Loucy (cell line): ENCODE results near the gene MFAP3L.

Source experiments
- H2AFZ ChIP-seq: fragments of 200-600 bp; sonication (generic); 2 replicates; pipeline ENCODE4 v1.6.0; 2016; ENCODE audit warnings: antibody characterized with exemption, mild to moderate bottlenecking, low read length, moderate library complexity
- H3F3A ChIP-seq: fragments of 200-600 bp; 2 replicates; pipeline ENCODE4 v1.6.0; 2016; ENCODE audit warnings: antibody characterized with exemption, low read depth, mild to moderate bottlenecking
- H3K27me3 ChIP-seq: fragments of 200-600 bp; sonication (generic); 2 replicates; pipeline ENCODE4 v1.6.1; 2014; ENCODE audit warnings: low read length, mild to moderate bottlenecking; ENCODE audit not compliant: insufficient read depth, poor library complexity, severe bottlenecking
- H3K36me3 ChIP-seq: fragments of 200-600 bp; sonication (generic); 2 replicates; pipeline ENCODE4 v1.6.1; 2016; ENCODE audit warnings: low read length; ENCODE audit not compliant: insufficient read depth
- H3K4me1 ChIP-seq: fragments of 200-600 bp; sonication (generic); 2 replicates; pipeline ENCODE4 v1.5.1; 2014; ENCODE audit warnings: low read length, mild to moderate bottlenecking; ENCODE audit not compliant: insufficient read depth, poor library complexity, severe bottlenecking
- H3K4me2 ChIP-seq: fragments of 200-600 bp; sonication (generic); 2 replicates; pipeline ENCODE4 v1.6.0; 2014; ENCODE audit warnings: antibody characterized with exemption, low read length, low read depth, mild to moderate bottlenecking; ENCODE audit not compliant: poor library complexity, severe bottlenecking
- H3K4me3 ChIP-seq: fragments of 200-600 bp; sonication (generic); 2 replicates; pipeline ENCODE4 v1.5.1; 2014; ENCODE audit warnings: low read length, mild to moderate bottlenecking, mixed read lengths; ENCODE audit not compliant: poor library complexity, severe bottlenecking
- H3K79me2 ChIP-seq: fragments of 200-600 bp; sonication (generic); 2 replicates; pipeline ENCODE4 v1.6.1; 2014; ENCODE audit warnings: low read length; ENCODE audit not compliant: insufficient read depth
- H3K9ac ChIP-seq: fragments of 200-600 bp; sonication (generic); 2 replicates; pipeline ENCODE4 v1.6.0; 2014; ENCODE audit warnings: mild to moderate bottlenecking, low read depth, low read length, moderate library complexity; ENCODE audit not compliant: poor library complexity, severe bottlenecking
- H3K9me2 ChIP-seq: fragments of 200-600 bp; sonication (generic); replicated peaks from 2 replicates; pipeline ENCODE4 v1.6.1; 2016; ENCODE audit warnings: low read depth, low read length, mixed read lengths
- H3K9me3 ChIP-seq: fragments of 200-600 bp; sonication (generic); 2 replicates; pipeline ENCODE4 v1.6.1; 2014; ENCODE audit warnings: mild to moderate bottlenecking, antibody characterized with exemption, low read length, low read depth; ENCODE audit not compliant: insufficient read depth
- H4K20me1 ChIP-seq: fragments of 200-600 bp; sonication (generic); 2 replicates; pipeline ENCODE4 v1.6.0; 2014; ENCODE audit warnings: antibody characterized with exemption, low read length, mild to moderate bottlenecking; ENCODE audit not compliant: insufficient read depth, poor library complexity, severe bottlenecking
- EZH2phosphoT487 ChIP-seq: fragments of 200-600 bp; IDR thresholded peaks from 2 replicates; pipeline ENCODE4 v1.6.1; 2018; ENCODE audit warnings: antibody characterized with exemption, mild to moderate bottlenecking, moderate library complexity, borderline replicate concordance
- TF ChIP-seq, protein P1 (sequence below): fragments of 200-600 bp; sonication (generic); conservative IDR thresholded peaks from 2 replicates; pipeline ENCODE4 v1.5.1; 2014; ENCODE audit warnings: mild to moderate bottlenecking, antibody characterized with exemption, low read length

The MFAP3L gene

DNA sequence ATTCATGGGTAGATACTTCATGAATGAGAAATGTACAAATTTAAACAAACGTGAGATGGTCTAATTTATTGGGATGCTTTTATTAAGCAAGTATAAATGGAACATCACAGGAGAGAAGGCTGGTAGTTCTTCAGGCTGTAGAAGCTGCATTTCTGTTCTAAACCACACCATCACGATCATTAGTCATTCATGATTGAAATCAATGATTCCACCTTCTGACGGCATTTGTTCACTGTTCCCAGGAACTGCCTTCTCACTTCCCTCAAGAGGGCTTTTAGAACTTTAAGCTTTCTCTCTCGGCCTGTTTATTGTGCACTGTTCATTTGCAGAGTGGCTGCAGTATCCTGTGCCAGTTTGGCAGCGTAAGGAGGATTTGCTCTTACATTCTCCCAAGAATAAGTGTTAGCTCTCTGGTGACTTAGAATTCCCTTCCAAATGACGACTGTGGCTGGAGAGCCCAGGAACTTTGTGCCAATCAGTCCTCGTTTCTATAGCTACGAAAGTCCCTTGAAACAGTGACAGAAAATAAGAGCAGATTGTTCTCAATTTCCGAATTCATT, 54.7 kb downstream of the MFAP3L start:
- Histone ChIP-seq H2AFZ (no peak overlapping the region), H3K4me2 (no peak overlapping the region), H3K4me3 (no peak overlapping the region)

DNA sequence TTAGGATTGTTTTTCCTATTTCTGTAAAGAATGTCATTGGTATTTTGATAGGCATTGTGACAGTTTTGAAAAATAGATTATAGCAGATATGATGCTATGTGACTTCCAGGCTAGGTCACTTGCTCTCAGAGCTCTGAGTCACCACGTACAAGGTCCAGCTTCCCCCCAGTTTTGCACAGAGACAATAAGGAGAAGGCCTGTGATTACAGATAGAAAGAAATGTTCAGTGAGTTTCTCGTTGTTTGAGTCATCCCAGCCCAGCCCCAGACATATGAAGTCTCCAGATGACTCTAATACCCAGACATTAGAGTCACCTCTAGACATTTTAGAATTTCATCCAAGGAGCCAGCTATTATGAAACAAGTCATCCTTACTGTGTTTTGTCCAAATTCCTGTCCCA, 57.2 kb downstream of the MFAP3L start:
- Histone ChIP-seq H3K4me2 (no peak overlapping the region), H3K9ac (no peak overlapping the region)
- TF ChIP-seq, protein P1, sequence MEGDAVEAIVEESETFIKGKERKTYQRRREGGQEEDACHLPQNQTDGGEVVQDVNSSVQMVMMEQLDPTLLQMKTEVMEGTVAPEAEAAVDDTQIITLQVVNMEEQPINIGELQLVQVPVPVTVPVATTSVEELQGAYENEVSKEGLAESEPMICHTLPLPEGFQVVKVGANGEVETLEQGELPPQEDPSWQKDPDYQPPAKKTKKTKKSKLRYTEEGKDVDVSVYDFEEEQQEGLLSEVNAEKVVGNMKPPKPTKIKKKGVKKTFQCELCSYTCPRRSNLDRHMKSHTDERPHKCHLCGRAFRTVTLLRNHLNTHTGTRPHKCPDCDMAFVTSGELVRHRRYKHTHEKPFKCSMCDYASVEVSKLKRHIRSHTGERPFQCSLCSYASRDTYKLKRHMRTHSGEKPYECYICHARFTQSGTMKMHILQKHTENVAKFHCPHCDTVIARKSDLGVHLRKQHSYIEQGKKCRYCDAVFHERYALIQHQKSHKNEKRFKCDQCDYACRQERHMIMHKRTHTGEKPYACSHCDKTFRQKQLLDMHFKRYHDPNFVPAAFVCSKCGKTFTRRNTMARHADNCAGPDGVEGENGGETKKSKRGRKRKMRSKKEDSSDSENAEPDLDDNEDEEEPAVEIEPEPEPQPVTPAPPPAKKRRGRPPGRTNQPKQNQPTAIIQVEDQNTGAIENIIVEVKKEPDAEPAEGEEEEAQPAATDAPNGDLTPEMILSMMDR: no peak
- TF ChIP-seq EZH2phosphoT487: no peak

More for the DNA sequence above, 54.7 kb downstream of the MFAP3L start:
- no peak for TF ChIP-seq EZH2phosphoT487
- Histone ChIP-seq H3F3A (no peaks in the 10 kb centered on the region), H3K79me2 (no peaks in the 10 kb centered on the region), H3K36me3 (no peaks in the 10 kb centered on the region), H3K9me2 (no peaks in the 10 kb centered on the region), H3K9me3 (no peaks in the 10 kb centered on the region), H3K27me3 (no peaks in the 10 kb centered on the region), H3K4me1 (no peaks in the 10 kb centered on the region), H3K9ac (no peak overlapping the region), H4K20me1 (no peaks in the 10 kb centered on the region)

DNA sequence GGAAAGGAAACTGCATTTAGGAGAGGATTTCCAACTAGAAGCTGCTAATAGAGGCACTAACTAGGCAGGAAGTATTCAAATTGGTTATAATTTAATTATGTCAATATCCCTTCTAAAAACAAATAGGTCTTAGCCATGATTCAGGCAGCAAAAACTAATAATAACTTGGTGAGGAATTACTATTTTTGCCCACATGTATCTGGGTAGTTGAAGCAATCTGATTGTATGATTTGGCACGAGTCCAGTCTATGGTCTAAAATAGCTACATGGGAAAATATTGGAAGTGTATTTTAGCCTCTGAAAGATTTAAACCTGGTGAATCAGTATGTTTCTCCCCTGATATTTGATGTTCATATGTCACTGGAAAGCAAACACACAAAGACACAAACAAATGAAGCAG, 62.2 kb downstream of the MFAP3L start:
- TF ChIP-seq EZH2phosphoT487: no peak
- TF ChIP-seq, protein P1: no peak
- Histone ChIP-seq H3K9me2 (no peaks in the 10 kb centered on the region), H3K4me3 (no peak overlapping the region), H3F3A (no peaks in the 10 kb centered on the region), H3K36me3 (no peaks in the 10 kb centered on the region), H4K20me1 (no peaks in the 10 kb centered on the region), H3K9me3 (no peaks in the 10 kb centered on the region), H3K79me2 (no peaks in the 10 kb centered on the region), H3K4me2 (no peak overlapping the region), H3K9ac (no peak overlapping the region), H3K27me3 (no peaks in the 10 kb centered on the region), H3K4me1 (no peaks in the 10 kb centered on the region), H2AFZ (no peak overlapping the region)

More for the DNA sequence above, 57.2 kb downstream of the MFAP3L start:
- Histone ChIP-seq H3K27me3 (no peaks in the 10 kb centered on the region), H2AFZ (no peak overlapping the region), H3K4me3 (no peak overlapping the region), H3K79me2 (no peaks in the 10 kb centered on the region), H3K9me3 (no peaks in the 10 kb centered on the region), H3K9me2 (no peaks in the 10 kb centered on the region), H3F3A (no peaks in the 10 kb centered on the region), H4K20me1 (no peaks in the 10 kb centered on the region), H3K4me1 (no peaks in the 10 kb centered on the region), H3K36me3 (no peaks in the 10 kb centered on the region)

DNA sequence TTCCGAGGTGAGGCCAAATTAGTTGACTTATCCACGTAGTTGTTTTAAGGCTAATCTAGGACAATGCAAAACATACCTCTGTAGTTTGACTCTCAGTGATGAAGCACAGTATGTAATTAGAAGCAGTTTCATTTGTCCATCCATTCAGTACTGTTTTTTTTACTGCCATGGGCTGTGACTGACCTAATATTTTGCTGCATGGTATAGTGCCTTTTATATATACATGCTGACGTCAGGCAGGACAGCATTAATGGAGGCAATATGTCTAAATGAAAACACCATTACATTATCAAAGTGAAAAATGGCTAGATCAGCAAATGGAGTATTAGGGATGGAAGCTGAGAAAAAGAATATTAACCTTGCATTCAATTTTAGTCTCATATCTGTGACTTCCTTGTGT, 66.9 kb downstream of the MFAP3L start:
- H3K36me3 ChIP-seq: no peaks in the 10 kb centered on the region
- no peak overlapping the region for H3K4me2 ChIP-seq
- no peak overlapping the region for H2AFZ ChIP-seq
- H3K9ac ChIP-seq: no peak overlapping the region
- no peaks in the 10 kb centered on the region for H3K79me2 ChIP-seq
- no peaks in the 10 kb centered on the region for H3F3A ChIP-seq
- H3K27me3 ChIP-seq: no peaks in the 10 kb centered on the region
- H3K4me3 ChIP-seq: no peak overlapping the region
- H3K9me2 ChIP-seq: no peaks in the 10 kb centered on the region
- H3K9me3 ChIP-seq: no peaks in the 10 kb centered on the region
- TF ChIP-seq EZH2phosphoT487: no peak
- TF ChIP-seq, protein P1: no peak
- no peaks in the 10 kb centered on the region for H4K20me1 ChIP-seq
- no peaks in the 10 kb centered on the region for H3K4me1 ChIP-seq
